WTC11 (cell line): ENCODE measurements around the gene RIPK3. TPM values are rescaled to one million over a fixed set of nuclear protein-coding genes. Genes with fewer than 3 reads are reported as not detected.

Experiments used
- ARID4B ChIP-seq: sonication (generic); formaldehyde crosslinking; IDR thresholded peaks from 2 replicates; pipeline ENCODE4 v1.8.0; 2023; ENCODE audit warnings: missing genetic modification reagents, mild to moderate bottlenecking, borderline replicate concordance
- CBFB ChIP-seq: sonication (generic); formaldehyde crosslinking; IDR thresholded peaks from 2 replicates; pipeline ENCODE4 v1.8.1; 2022; ENCODE audit warnings: mild to moderate bottlenecking, low read depth, missing genetic modification reagents
- E2F5 ChIP-seq: sonication (generic); formaldehyde crosslinking; IDR thresholded peaks from 2 replicates; pipeline ENCODE4 v1.8.1; 2022; ENCODE audit warnings: mild to moderate bottlenecking, moderate library complexity, missing genetic modification reagents
- GTF2I ChIP-seq: fragments of 250-450 bp; sonication (Bioruptor Pico); conservative IDR thresholded peaks from 2 replicates; pipeline ENCODE4 v1.4.0; 2021; ENCODE audit warnings: mild to moderate bottlenecking
- IRF2 ChIP-seq: sonication (generic); formaldehyde crosslinking; IDR thresholded peaks from 2 replicates; pipeline ENCODE4 v1.8.0; 2022; ENCODE audit warnings: low read depth, missing genetic modification reagents, borderline replicate concordance
- NR3C1 ChIP-seq: sonication (generic); formaldehyde crosslinking; conservative IDR thresholded peaks from 2 replicates; pipeline ENCODE4 v1.8.1; 2023; ENCODE audit warnings: low read depth, mild to moderate bottlenecking, missing genetic modification reagents
- PRRX2 ChIP-seq: fragments of 250-450 bp; sonication (Bioruptor Pico); IDR thresholded peaks from 2 replicates; pipeline ENCODE4 v1.8.0; 2021; ENCODE audit warnings: mild to moderate bottlenecking
- RELA ChIP-seq: sonication (generic); formaldehyde crosslinking; IDR thresholded peaks from 2 replicates; pipeline ENCODE4 v1.8.1; 2022; ENCODE audit warnings: missing genetic modification reagents, mild to moderate bottlenecking, borderline replicate concordance
- ZNF121 ChIP-seq: sonication (generic); formaldehyde crosslinking; IDR thresholded peaks from 2 replicates; pipeline ENCODE4 v1.8.0; 2023; ENCODE audit warnings: missing genetic modification reagents
- ZNF219 ChIP-seq: sonication (generic); formaldehyde crosslinking; IDR thresholded peaks from 2 replicates; pipeline ENCODE4 v1.8.0; 2023; ENCODE audit warnings: missing genetic modification reagents, mild to moderate bottlenecking, borderline replicate concordance
- ZNF232 ChIP-seq: sonication (generic); formaldehyde crosslinking; IDR thresholded peaks from 2 replicates; pipeline ENCODE4 v1.8.0; 2022; ENCODE audit warnings: mild to moderate bottlenecking, missing genetic modification reagents
- ZNF423 ChIP-seq: fragments of 250-450 bp; sonication (Bioruptor Pico); IDR thresholded peaks from 2 replicates; pipeline ENCODE4 v2.1.2; 2022; ENCODE audit warnings: mild to moderate bottlenecking, moderate library complexity
- ZNF425 ChIP-seq: fragments of 250-450 bp; sonication (Bioruptor Pico); conservative IDR thresholded peaks from 2 replicates; pipeline ENCODE4 v1.9.0; 2021; ENCODE audit warnings: mild to moderate bottlenecking
- ZNF532 ChIP-seq: fragments of 250-450 bp; sonication (Bioruptor Pico); IDR thresholded peaks from 2 replicates; pipeline ENCODE4 v1.9.0; 2021; ENCODE audit warnings: mild to moderate bottlenecking, borderline replicate concordance
- total RNA-seq: library from RNA; stranded (reverse); gene quantifications from 3 replicates; pipeline ENCODE4 v1.2.3, GENCODE V29; 2021

The RIPK3 gene
- total RNA-seq, 1 experiment from 2014 or later = 0.83 TPM

GRCh38 chr14:24332268-24332993 is 7.4 kb downstream of the RIPK3 start (continued):
- TF ChIP-seq E2F5 (CRISPR knock-in tag) (peak; percentile 84; the same call in 1 of the 2 replicates), RELA (CRISPR knock-in tag) (peak; percentile 96), GTF2I (CRISPR knock-in tag) (no peak), IRF2 (CRISPR knock-in tag) (peak; percentile 60; the same call in 1 of the 2 replicates), NR3C1 (CRISPR knock-in tag) (no peak), ZNF423 (CRISPR knock-in tag) (no peak), ZNF532 (CRISPR knock-in tag) (0 out of 2 replicates have a peak, but pooled peaks have one; percentile 46), ARID4B (CRISPR knock-in tag) (peak; percentile 100), ZNF425 (CRISPR knock-in tag) (no peak), PRRX2 (CRISPR knock-in tag) (no peak), ZNF121 (CRISPR knock-in tag) (no peak), CBFB (CRISPR knock-in tag) (peak; percentile 86; the same call in 1 of the 2 replicates), ZNF232 (peak; percentile 46; the same call in 1 of the 2 replicates), ZNF219 (CRISPR knock-in tag) (peak; percentile 95; the same call in 1 of the 2 replicates)
- TF ChIP-seq, all 79 proteins: peak for 51
